SIG-M5 (cell line): ENCODE data around the gene IFITM10.

ENCODE experiments used
- DNase-seq: peaks from one replicate; lab custom pipeline; 2025; lab: John Stamatoyannopoulos, UW

The IFITM10 gene

DNA sequence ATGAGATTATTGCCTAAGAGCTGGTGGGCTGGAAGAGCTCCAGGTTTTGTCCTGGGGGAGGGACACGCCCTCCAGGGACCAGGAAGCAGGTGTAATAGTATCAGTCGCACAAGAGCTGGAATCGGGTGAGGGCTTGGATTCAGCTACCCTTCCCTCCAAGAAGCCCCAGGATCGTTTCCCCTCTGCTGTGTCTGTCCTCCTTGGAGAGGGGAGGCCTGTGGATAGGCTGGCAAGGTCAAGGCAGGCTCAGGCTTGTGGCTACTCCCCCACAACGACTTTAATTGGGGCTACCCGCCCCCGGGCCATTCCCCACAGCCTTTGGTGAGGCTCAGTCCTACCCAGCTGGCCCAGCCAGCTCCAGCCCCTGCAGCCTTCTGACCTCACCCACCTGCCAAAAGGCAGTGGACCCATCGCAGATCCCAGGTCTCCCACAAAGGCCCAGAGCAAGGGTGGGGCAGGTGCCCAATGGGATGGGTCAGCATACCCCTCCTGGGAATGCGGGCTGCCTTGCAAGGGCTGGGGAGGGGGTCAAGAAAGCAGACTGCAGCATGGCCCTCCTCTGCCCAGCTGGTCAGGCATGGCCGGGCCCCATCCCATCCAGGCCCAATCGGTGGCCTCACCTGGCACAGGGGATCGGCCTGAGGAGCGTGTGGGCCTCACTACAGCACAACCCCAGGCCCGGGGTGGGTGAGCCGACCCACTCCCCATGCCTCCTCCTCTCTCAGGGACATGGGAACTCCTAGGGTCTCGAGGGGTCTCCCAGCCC is 12.3 kb upstream of the IFITM10 start:
- DNase-seq = no peak

DNA sequence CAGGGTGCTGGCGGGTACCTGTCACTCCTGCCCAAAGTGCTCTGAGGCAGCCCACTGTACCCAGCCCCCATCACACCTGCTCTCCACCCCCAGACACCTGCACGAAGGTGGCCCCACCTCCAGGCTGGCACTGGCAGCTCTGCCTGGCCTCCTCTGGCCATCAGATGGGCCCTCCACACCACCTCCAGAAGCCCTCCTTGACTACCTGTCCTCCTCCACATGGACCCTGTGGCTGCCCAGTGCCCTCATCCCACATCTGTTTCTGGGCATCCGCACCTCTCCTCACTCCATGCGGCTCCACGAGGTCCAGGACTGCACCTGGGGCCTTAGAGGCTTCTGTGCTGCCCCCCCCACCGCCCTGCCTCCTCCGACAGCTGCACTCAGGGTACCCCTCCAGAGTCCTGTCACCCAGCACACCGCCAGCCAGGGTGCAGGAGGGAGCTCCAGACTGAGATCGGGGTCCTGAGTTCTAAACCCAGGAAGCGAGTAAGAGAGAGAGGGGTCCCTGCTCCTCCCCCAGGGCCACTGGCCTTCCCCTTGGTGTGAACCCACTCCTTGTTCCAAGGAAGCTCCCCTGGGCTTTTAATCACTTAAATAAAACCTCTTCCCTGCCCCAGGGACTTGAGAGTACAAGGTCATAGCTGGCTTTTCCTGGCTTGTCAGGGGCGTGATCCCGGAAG is 11.6 kb upstream of the IFITM10 start:
- no peak for DNase-seq

DNA sequence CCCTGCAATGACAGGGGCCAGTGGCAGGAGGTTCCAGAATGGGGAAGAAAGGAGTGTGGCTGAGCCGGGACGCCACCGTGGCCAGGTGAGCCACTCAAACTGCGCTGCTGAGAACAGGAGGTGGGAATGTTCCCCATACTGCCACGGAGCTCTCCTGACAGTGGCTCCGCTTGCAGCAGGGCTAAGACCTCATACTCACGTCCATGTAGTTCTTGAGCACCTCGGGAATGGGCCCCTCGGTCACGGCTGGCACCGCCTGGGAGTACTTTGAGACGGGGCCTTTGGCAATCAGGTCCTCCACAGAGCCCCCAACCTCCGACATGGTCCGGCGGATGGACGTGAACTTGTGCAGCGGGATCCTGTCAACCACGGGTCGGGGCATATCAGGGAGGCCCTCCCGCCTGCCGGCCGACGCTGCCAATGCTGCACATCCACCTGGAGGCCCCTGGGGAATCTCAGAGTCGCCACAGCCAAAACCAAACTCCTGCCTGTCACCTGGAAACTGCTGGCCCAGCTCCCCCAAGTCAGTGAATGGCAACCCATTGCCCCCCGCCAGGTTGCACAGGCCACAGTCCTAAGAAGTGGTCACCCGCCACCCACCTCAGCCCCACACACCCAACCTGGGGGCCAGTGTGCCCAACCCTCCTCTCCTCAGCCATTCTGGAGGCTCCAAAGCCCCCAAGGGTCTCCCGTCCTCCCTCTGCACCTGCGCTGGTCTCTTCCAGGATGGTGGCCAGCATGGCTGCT is 10.9 kb upstream of the IFITM10 start:
- DNase-seq = no peak

DNA sequence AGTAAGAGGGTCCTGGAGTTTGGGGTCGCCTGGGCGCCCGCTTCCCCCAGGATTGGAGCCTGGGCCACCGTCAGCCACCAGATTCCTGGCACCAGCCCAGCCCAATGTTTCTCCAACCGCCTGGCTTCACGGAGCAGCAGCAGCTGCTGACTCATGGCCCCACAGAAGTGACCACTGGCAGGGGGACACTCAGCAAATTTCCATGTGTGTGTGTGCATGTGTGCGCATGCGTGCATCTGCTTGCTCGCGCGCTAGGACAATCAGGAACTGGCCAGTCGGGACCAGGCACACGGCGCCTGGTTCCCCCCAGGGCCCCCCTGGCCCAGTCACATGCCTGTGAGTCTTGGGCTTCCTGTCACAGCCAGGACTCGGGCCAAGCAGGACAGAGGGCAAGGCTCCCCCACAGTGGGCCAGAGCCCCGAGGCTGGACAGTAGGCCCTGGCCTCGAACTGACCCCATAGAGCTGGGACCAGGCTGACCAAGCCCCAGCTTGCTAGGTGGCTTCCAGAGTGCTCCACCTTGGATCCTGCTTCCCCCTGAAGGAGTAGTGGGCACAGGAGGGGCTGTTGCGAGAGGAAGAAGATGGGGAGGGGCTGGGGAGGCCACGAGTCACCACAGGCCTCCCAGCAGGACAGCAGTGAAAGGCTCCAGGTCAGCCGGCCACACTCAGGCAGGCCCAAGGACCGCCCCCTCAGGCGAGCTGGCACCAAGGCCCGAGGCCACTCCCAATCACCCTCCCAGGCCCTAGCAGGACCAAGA is 10.1 kb upstream of the IFITM10 start:
- no peak for DNase-seq

- no peak for DNase-seq
Measured at GRCh38 chr11:1759851-1760220, 9.4 kb upstream of the IFITM10 start.

DNA sequence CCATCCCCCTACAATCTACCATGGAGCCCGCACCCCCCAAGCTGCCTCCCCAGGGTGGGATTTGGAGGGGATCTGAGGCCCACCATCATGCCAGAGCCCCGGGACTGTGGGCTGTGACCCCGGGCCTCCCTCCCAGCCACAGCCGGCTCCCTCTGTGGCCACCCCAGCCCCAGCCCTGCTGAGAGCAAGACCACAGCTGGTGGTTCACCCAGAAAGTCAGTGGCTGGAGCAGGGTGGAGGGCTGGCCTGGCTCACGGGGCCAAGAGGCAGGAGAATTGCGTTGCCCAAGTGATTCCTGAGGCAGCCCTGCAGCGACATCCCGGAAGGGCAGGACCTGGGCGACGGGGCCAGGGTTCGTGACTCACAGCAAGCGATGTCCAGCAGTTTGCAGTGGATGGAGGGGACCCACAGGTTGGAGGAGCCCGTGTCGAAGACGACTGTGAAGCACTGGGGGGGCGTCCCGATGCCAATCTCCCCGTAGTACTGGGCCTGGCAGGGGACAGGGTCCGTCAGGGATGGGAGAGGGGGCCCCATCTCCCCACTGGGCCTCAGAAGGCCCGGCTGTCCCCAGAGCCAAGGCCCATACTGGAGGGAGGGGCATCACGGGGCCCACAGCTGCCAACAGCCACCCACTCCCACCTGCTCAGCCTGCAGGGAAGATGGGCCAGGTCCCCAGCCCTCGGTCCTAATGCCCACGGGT is 8.9 kb upstream of the IFITM10 start:
- DNase-seq = no peak

GRCh38 chr11:1758611-1759150 is 8.3 kb upstream of the IFITM10 start:
- no peak for DNase-seq

DNA sequence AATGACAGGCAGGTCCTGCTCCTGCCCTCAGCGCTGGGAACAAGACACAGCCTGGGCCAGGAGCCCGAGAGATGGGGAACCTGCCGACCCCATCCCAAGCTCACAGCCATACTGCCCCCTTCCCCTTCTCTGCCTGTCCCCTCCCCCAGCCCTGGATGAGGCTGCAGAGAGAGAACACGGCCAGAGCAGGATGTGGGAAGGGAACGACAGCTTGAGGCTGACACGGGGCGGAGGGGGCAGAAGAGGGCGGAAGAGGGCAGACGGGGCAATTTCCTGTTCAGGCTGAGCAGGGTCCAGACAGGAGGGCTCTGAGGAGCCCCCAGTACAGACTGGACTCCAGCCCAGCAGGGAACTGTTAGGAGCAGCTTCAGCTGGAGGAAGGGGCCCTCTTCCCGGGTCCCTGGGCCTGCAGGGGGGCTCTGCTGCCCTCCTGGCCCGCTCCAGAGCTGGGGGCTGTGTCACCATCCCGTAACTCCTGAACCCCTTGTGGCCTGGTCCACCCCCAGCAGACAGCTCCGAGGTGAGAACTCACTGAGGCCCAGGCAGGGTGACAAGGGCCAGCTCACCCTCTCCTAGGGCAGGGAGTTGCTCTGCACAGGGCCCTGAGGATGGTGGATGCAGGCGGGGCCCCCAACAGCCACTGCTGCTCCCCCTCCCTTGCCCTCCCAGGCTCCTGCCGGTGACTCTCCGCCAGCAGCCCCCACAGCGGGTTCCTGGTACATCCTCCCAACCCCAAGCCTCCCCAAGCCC is 7.6 kb upstream of the IFITM10 start:
- DNase-seq = no peak

DNA sequence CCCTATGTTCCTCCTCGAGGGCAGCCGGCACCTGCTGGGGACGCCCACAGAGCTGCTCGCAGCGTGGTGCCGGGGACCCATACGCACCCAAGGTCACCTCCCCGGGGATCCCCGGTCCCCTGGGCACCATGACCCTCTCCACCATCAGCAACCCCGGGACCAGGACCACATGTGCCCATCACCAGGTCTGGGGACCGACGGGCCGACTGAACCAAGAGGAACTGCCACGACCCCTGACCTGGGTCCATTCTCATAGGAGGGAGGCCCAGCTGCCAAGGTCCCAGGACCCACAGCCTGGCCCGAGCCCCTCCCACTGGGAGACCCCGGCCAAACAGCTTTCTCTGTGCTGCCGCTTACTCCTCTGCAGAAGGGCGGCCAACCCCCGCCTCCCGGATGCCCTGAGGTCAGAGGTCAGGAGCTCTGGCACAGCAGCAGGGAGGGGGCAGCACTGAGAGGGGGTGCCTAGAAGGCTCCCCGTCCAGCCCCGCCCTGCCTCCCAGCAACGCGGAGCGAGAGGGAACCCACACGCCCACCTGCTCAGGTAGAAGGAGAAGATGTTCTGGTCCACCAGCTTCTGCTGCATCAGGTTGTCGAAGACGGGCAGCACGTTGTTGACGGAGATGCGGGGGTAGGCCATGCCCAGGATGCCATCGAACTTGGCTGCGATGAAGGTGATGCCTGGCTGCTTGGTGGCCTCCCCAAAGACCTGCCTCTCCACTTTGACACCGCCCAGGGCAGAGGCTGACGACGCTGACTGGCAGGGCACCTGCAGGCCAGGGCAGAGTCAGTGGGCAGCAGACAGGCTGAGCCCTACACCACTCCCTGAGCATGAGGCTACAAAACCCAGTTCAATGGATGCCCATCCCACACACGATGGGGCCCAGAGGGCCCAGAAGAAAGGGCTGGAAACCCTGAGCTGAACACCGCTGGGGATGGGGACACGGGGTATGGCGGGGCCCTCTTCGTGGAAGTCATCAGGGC is 6.7 kb upstream of the IFITM10 start:
- no peak for DNase-seq

- no peak for DNase-seq
Measured at GRCh38 chr11:1755692-1756561, 5.5 kb upstream of the IFITM10 start.

- DNase-seq = no peak
Measured at GRCh38 chr11:1755344-1755691, 4.9 kb upstream of the IFITM10 start.

DNA sequence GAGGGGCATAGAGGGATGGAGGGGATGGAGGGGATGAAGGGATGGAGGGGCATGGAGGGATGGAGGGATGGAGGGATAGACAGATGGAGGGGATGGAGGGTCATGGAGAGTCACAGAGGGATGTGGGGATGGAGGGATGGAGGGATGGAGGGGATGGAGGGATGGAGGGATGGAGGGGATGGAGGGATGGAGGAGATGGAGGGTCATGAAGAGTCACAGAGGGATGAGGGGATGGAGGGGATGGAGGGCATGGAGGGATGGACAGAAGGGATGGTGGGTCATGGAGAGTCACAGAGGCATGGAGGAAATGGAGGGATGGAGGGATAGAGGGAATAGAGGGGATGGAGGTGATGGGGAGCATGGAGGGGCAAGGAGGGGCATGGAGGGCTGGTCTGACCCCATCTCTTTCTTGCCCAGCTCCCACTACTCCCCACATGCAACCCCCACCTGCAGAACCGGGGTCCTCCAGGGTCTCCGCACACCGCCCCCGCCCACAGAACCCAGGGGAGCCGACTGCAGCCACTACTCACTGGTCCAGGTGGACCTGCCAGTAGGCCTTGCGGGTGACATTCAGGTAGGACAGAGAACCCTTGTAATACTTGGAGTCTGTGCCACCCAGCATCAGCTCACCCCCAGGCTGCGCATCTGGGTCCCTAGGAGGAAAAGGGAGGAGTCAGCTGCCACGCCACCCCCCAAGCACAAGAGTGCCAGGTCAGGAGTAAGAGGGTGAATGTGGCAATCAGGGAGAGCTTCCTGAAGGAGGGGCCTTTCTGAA is 4.2 kb upstream of the IFITM10 start:
- DNase-seq = no peak

DNA sequence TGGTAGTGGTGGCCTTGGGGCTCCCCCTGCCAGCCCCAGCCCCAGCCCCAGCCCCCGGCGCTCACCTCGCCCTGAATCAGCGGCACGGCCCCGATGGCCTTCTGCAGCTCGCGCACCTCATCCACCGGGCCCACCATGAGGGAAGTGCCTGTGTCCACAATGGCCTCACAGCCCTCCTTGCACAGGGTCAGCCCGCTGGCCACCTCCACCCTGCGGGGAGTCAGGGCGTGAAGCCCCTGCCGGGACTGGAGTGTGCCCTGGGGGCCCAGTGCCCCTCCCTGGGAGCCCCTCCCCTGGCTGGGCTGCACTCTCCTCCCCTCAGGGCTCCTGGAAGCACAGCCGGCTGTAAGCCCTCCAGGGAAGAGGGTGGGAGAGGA is 3.5 kb upstream of the IFITM10 start:
- no peak for DNase-seq

- DNase-seq = no peak
Measured at GRCh38 chr11:1753229-1753928, 3.0 kb upstream of the IFITM10 start.

DNA sequence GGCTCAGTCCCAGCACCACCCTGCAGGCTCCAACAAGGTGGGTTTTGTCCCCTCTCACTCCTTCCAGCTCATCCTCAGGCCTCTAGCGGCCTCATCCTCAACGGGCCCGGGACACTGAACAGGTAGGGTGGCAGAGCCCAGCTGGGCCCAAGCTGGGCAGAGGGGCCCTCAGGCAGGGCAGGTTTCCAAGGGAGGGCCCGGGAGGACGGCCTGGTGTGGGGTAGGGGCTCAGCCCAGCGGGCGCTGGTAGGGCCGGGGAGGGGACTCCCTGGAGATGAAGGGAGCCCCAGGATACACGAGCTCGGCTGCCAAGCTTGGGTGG is 2.5 kb upstream of the IFITM10 start:
- DNase-seq = no peak

GRCh38 chr11:1751999-1752906 is 1.9 kb upstream of the IFITM10 start:
- DNase-seq = no peak
